ENCODE measurements around the gene RPTOR. TPM values are rescaled to one million over a fixed set of nuclear protein-coding genes. Genes with fewer than 3 reads are reported as not detected.

The RPTOR gene
- total RNA-seq, 2 experiments from 2014 or later = 48.7 to 58.2 TPM

DNA sequence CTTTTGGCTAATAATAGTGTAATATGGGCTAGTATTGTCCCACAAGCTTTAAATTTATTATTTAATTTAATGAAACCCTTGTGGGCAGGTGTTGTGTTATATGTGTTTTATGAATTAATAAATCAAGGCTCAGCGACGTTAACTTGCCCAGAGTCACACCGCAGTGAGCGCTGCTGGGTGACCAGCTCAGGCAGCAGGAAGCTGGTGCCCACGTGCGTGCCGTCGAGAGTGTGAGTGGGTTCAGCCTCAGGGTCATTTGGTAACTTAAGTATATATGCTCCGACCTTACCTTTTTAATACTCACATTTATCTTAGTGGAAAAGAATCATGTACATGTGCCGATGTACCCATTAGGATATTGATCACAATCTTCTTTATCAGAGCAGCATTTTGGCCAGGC, 309.6 kb downstream of the RPTOR start:
- Mint-ChIP-seq H3K36me3 (ENCODE audit: low read depth) (peaks cover 74% of the 10 kb centered on the region), H3K9me3 (no peaks in the 10 kb centered on the region), H3K4me1 (peaks cover 92% of the 10 kb centered on the region), H3K27ac (peak overlapping the region; percentile 96), H3K27me3 (no peaks in the 10 kb centered on the region), H3K4me3 (no peak overlapping the region)
- POLR2A ChIA-PET = no interaction called here
- DNase-seq = no peak
- CTCF ChIA-PET = interaction anchor here (1.0 to 1.2 kb wide), 2 partner anchors 34 to 63 kb away, joined by 3 read pairs; no protein-coding TSS in a partner anchor

DNA sequence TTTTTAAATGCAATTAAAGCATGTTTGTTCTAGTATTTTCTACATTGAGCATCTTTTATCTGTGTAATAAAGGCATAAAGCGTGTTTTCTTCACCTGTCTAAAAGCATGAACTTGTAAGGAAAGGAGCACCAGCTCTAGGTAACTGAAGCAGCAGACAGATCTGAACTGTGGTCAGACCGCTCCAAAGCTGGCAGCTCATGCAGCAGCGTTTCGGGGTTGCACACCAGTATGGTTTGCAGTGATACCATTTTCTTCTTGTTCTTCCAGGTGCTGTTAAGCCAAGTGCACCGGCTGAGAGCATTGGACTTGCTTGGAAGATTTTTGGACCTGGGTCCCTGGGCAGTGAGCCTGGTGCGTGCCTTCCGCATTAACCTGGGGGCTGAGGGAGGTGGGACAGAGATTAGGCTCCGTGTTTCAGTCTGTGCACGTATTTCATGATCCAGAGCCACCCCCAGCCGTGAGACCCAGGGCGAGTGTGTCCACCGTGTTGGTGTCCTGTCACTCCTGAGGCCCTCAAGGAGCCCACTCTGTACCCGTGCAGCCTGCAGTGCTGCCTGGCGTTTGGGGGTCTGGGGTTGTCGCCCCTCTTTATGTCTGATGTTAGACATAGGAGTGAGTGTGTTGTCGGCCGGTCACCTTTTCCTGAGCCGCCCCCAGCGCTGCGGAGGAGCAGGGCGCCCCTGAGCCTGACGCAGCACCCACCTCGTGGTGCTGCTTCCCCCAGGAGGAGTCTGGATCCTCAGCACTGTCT, 310.7 kb downstream of the RPTOR start:
- H3K36me3 Mint-ChIP-seq (ENCODE audit: low read depth) = peaks cover 68% of the 10 kb centered on the region
- DNase-seq = no peak
- H3K4me1 Mint-ChIP-seq = peaks cover 92% of the 10 kb centered on the region
- no peaks in the 10 kb centered on the region for H3K27me3 Mint-ChIP-seq
- CTCF ChIA-PET = interaction anchor here (1.0 to 1.9 kb wide), 5 partner anchors 17 to 74 kb away, joined by 3 to 7 read pairs (median 4); no protein-coding TSS in a partner anchor
- peak overlapping the region; percentile 96 for H3K27ac Mint-ChIP-seq
- POLR2A ChIA-PET = interaction anchor here (1.2 kb wide), 1 partner anchor 7 kb away, joined by 11 read pairs; no protein-coding TSS in a partner anchor
- H3K9me3 Mint-ChIP-seq = no peaks in the 10 kb centered on the region
- no peak overlapping the region for H3K4me3 Mint-ChIP-seq

DNA sequence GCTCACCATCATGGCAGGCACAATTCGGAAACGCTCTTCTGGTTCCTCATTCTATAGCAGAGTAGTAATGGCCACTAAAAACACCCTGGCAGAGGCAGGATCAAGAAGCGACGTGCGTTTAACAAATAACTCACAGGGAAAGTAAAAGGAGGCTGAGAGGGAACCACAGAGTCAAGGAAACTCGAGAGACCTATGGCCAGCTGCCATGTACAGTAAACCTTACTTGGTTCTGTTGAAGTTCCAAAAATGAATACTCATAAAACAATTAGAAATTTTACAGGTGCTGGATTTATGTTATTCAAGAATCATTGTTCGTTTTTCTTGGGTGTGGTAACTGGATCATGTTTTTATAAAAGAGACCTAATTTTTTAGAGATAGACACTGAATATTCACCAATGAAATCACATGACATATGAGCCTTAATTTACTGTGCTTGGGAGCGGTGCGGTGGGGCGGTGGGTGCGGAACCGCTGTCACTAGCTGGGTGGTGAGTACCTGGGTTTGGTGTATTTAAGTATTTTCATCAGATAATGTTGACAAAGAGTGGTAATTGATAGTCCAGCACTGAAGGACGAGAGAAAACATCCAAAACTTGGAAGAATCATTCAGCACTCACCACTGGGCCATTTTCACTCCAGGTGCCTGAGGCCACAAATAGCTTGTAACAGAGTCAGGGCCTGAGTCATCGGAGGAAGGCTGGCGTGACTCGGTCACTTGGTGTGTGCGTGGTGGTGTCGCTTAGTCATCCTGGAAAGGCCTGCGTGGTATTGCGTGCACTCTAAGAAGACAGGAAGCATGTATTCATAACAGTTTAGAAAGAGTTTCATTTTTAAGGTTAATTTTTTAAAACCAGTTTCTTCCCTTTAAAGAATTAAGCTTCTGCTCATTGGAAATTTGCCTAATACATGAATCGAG, 311.6 kb downstream of the RPTOR start:
- peak; percentile 88 for DNase-seq
- H3K4me3 Mint-ChIP-seq = peak overlapping the region; percentile 15
- ChIA-PET CTCF (interaction anchor here (0.7 to 1.9 kb wide), 11 partner anchors 8 to 282 kb away, joined by 3 to 9 read pairs (median 4); no protein-coding TSS in a partner anchor), POLR2A (interaction anchor here (0.9 to 1.2 kb wide), 4 partner anchors 8 to 93 kb away, joined by 3 to 11 read pairs (median 4); no protein-coding TSS in a partner anchor)
- no peaks in the 10 kb centered on the region for H3K27me3 Mint-ChIP-seq
- H3K27ac Mint-ChIP-seq = peak overlapping the region; percentile 96
- no peaks in the 10 kb centered on the region for H3K9me3 Mint-ChIP-seq
- H3K4me1 Mint-ChIP-seq = peaks cover 92% of the 10 kb centered on the region
- peaks cover 71% of the 10 kb centered on the region for H3K36me3 Mint-ChIP-seq (ENCODE audit: low read depth)

DNA sequence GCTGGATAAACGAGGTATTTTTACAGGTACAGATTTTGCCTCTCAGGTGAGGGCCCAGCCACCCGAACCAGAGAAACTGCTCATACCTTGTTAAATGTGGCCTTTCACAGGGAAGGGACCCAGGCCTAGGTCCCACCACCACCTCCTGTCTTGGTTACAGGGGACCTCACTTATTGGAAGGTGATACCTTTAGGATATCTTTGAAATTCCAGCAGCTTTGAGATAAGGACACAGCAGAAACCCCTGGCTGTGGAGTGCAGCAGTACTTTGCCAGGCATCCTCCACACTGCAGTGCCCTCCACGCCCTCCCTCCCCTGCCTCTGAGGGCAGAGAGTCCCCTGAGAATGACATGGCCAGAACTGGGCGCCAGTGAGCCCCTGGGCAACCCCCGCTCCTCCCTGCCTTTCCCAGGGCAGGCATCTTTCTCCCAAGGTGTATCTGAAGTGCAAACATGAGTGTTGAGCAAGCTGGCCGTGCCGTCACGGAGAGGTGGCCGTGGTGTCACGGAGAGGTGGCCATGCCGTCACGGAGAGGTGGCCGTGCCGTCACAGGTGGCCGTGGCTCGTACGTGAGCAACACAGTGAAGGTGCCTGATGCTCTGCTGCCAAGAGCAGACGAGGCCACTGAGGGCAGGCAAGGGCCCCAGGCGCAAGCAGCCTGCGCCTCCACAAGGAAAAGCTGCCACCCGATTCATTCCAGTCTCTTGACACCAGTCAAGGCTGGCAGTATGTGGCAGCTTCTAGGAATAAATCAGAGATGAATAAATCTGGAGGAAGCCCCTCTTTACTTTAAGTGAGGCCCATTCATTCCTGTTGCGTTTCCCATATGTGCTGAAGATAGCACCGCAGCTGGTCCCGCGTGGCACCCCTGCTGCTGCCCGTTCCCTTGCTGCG, 312.5 kb downstream of the RPTOR start:
- Mint-ChIP-seq H3K9me3 (no peaks in the 10 kb centered on the region), H3K27ac (peak overlapping the region; percentile 96), H3K4me3 (peak overlapping the region; percentile 15), H3K36me3 (ENCODE audit: low read depth) (peaks cover 74% of the 10 kb centered on the region), H3K4me1 (peaks cover 92% of the 10 kb centered on the region), H3K27me3 (no peaks in the 10 kb centered on the region)
- no peak for DNase-seq
- ChIA-PET POLR2A (interaction anchor here (0.5 to 1.2 kb wide), 5 partner anchors 9 to 129 kb away, joined by 3 to 11 read pairs (median 5); no protein-coding TSS in a partner anchor), CTCF (interaction anchor here (0.8 to 1.9 kb wide), 10 partner anchors 9 to 283 kb away, joined by 3 to 9 read pairs (median 4); no protein-coding TSS in a partner anchor)

DNA sequence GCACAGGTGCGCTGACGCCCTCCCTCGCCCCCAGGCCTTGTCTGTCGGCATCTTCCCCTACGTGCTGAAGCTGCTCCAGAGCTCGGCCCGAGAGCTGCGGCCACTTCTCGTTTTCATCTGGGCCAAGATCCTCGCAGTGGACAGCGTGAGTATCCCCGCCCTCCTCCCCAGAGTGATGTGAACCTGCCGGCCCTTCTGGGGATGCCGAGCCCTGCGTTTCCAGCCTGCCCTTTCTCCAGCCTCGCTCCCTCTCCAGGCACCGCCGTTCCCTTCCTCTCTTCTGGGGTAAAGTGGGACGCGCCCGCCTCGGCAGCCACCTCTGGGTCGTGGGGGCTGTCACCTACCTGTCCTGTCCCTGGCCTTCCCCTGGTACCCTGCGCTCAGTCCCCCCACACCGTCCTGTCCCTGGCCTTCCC, 313.1 kb downstream of the RPTOR start:
- Mint-ChIP-seq H3K27me3 (no peaks in the 10 kb centered on the region), H3K4me1 (peaks cover 92% of the 10 kb centered on the region), H3K27ac (peak overlapping the region; percentile 96), H3K9me3 (no peaks in the 10 kb centered on the region), H3K4me3 (no peak overlapping the region), H3K36me3 (ENCODE audit: low read depth) (peaks cover 74% of the 10 kb centered on the region)
- CTCF ChIA-PET = interaction anchor here (0.9 kb wide), 1 partner anchor 12 kb away, joined by 3 read pairs; no protein-coding TSS in a partner anchor
- POLR2A ChIA-PET = interaction anchor here (0.5 kb wide), 1 partner anchor 128 kb away, joined by 6 read pairs; no protein-coding TSS in a partner anchor
- DNase-seq = no peak

DNA sequence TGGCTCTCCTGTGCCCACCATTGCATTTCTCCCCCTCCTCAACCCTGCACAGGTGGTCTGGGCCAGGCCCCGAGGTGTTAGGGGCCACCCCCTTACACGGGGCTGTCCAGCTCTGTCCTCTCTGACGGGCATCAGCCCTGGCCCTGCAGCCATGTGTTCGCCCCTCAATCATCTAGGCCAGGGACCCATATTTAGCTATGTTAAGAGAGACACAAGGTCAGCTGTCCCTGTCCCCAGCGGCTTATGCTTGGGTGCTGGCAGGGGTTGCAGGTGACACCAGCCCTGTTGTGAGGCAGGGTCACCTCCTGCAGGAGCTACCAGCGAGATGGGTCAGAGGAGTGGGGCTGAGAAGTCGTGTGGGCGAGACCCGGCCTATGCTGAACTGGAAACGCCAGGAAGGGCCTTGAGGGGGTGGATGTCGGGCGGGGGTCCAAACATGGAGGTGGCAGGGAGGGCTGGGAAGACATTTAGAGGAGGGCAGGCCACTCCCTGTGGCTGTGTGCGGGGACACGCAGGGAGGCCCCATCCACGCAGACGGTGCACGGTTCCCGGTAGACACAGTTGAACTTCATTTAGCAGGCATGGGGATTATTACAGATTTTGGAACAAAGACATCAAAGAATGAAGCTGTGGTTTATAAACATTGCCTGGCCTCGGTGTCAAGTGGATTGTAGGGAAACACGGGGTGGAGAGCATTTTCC, 313.8 kb downstream of the RPTOR start:
- Mint-ChIP-seq H3K9me3 (peaks cover 6% of the 10 kb centered on the region), H3K27ac (peak overlapping the region; percentile 96), H3K4me3 (no peak overlapping the region), H3K27me3 (no peaks in the 10 kb centered on the region), H3K4me1 (peaks cover 93% of the 10 kb centered on the region), H3K36me3 (ENCODE audit: low read depth) (peaks cover 75% of the 10 kb centered on the region)
- no peak for DNase-seq
- ChIA-PET POLR2A (no interaction called here), CTCF (interaction anchor here (0.6 to 1.6 kb wide), 3 partner anchors 12 to 141 kb away, joined by 3 to 4 read pairs (median 3); no protein-coding TSS in a partner anchor)

DNA sequence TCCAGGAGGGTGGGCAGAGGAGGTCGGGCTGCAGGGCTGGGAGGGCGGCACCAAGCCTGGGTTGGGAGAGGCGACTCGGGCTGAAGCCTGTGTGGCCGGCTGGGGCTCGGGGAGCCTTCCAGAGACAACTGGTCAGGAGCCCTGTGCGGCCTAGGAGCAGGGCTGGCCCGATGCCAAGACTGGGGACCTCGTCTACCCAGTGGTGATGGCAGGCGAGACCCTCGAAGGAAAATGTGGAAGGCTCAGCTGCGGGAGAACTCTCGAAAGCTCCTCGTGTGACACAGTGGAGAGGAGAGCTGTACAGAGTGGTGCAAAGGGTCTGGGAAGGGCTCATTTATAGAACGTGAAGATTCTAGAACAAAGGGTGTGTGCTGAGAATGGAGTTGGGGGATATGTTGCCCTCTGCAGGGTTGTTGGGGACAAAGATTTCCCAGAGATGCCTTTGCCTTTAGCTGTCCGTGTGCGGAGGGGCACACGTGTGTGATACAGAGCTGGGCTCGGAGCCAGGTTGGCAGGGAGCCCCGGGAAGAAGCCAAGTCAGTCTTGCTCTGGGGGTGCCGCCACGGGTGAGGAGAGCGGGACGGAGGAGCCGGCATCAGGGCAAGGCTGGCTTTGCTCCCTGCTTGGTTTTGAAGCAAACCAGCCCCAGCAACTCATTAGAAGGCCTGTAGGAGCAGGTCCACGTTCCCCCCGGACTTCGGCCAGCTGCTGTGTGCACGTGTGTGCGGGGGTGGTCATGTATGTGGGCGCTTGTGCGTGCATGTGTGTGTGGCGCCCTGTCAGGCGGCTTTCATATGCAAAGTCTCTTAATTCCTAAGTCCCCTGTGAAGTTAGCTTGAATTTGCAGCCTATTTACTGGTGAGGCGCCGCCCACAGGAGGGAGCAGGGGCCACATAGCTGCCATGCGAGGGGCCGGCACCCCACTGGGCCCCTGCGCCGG, 314.6 kb downstream of the RPTOR start:
- H3K36me3 Mint-ChIP-seq (ENCODE audit: low read depth) = peaks cover 82% of the 10 kb centered on the region
- no peak for DNase-seq
- H3K4me1 Mint-ChIP-seq = peaks cover 96% of the 10 kb centered on the region
- no peak overlapping the region for H3K4me3 Mint-ChIP-seq
- no peaks in the 10 kb centered on the region for H3K27me3 Mint-ChIP-seq
- ChIA-PET CTCF (interaction anchor here (0.6 to 1.6 kb wide), 6 partner anchors 9 to 142 kb away, joined by 3 to 4 read pairs (median 3); no protein-coding TSS in a partner anchor), POLR2A (no interaction called here)
- peak overlapping the region; percentile 96 for H3K27ac Mint-ChIP-seq
- peaks cover 10% of the 10 kb centered on the region for H3K9me3 Mint-ChIP-seq

DNA sequence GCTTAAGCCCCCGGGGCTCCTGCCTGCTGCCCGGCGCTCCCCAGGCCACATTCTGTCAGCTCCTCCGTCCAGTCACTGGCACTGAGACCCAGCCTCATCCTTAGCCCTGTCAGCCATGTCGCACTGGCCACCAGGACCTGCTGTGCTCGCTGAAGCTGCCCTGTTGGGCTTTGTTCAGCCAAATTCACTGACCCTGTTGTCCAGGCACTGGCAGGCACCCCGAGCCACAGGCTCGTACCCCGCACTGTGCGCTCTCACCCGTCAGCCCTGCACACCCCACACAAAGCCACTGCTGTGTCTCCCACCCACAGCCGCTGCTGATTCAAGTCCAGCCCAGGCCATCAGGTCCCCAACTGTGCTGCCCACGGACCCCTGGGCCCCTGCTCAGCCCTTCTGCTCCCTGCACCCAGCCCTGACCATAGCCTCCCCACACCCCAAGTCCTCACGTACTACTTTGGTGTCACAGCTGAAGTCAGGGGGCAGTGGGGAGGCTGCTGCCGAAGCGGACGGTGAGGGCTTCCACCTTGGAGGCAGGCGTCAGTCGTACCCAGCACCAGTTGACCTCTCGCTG, 315.5 kb downstream of the RPTOR start:
- H3K4me1 Mint-ChIP-seq = peaks cover 95% of the 10 kb centered on the region

GRCh38 chr17:80860703-80861417, 316.2 kb downstream of the RPTOR start:
- ChIA-PET POLR2A (interaction anchor here (0.7 kb wide), 1 partner anchor 14 kb away, joined by 4 read pairs; no protein-coding TSS in a partner anchor), CTCF (interaction anchor here (0.6 to 1.8 kb wide), 5 partner anchors 12 to 154 kb away, joined by 3 to 4 read pairs (median 3); no protein-coding TSS in a partner anchor)
- peaks cover 13% of the 10 kb centered on the region for H3K9me3 Mint-ChIP-seq
- H3K4me3 Mint-ChIP-seq = peak overlapping the region; percentile 47
- H3K27ac Mint-ChIP-seq = peak overlapping the region; percentile 96
- H3K4me1 Mint-ChIP-seq = peaks cover 94% of the 10 kb centered on the region
- H3K27me3 Mint-ChIP-seq = no peaks in the 10 kb centered on the region
- DNase-seq = no peak
- peaks cover 82% of the 10 kb centered on the region for H3K36me3 Mint-ChIP-seq (ENCODE audit: low read depth)

More for the DNA sequence above, 315.5 kb downstream of the RPTOR start:
- ChIA-PET CTCF (interaction anchor here (0.7 to 1.3 kb wide), 6 partner anchors 10 to 21 kb away, joined by 3 read pairs; no protein-coding TSS in a partner anchor), POLR2A (no interaction called here)
- no peak for DNase-seq
- Mint-ChIP-seq H3K36me3 (ENCODE audit: low read depth) (peaks cover 81% of the 10 kb centered on the region), H3K27me3 (no peaks in the 10 kb centered on the region), H3K4me3 (no peak overlapping the region), H3K9me3 (peaks cover 13% of the 10 kb centered on the region), H3K27ac (peak overlapping the region; percentile 96)

Data from activated CD4-positive, alpha-beta T cell treated with anti-CD3 and anti-CD28 coated beads, Interleukin-2, amount 10 ng/mL, durations not matched to agents 7 days and 5 days (primary cell).